Activated gamma-delta T cell (primary cell): ENCODE results near the gene THSD7B.

Experiments used
- DNase-seq: peaks from one replicate; lab custom pipeline; 2025; lab: John Stamatoyannopoulos, UW

THSD7B gene

GRCh38 chr2:137154946-137155345 is 389.6 kb downstream of the THSD7B start:
- DNase-seq: no peak

GRCh38 chr2:137155356-137156104 is 390.2 kb downstream of the THSD7B start:
- DNase-seq: no peak

- DNase-seq: no peak
Measured at GRCh38 chr2:137156221-137156844, 391.0 kb downstream of the THSD7B start.

GRCh38 chr2:137157851-137158250 is 392.5 kb downstream of the THSD7B start:
- DNase-seq: no peak

- DNase-seq: no peak
Measured at GRCh38 chr2:137161250-137161649, 395.9 kb downstream of the THSD7B start.

GRCh38 chr2:137165968-137166367 is 400.6 kb downstream of the THSD7B start:
- no peak for DNase-seq

GRCh38 chr2:137167651-137168050 is 402.3 kb downstream of the THSD7B start:
- DNase-seq: no peak

- DNase-seq: no peak
Measured at GRCh38 chr2:137168552-137168951, 403.2 kb downstream of the THSD7B start.

GRCh38 chr2:137172162-137172561 is 406.8 kb downstream of the THSD7B start:
- no peak for DNase-seq

- no peak for DNase-seq
Measured at GRCh38 chr2:137173463-137173862, 408.1 kb downstream of the THSD7B start.

GRCh38 chr2:137175246-137175645 is 409.9 kb downstream of the THSD7B start:
- DNase-seq: no peak

GRCh38 chr2:137178951-137179377 is 413.6 kb downstream of the THSD7B start:
- DNase-seq: no peak

- DNase-seq: no peak
Measured at GRCh38 chr2:137179542-137179941, 414.2 kb downstream of the THSD7B start.

- DNase-seq: no peak
Measured at GRCh38 chr2:137180012-137180411, 414.7 kb downstream of the THSD7B start.

- DNase-seq: no peak
Measured at GRCh38 chr2:137181370-137181769, 416.0 kb downstream of the THSD7B start.

- DNase-seq: no peak
Measured at GRCh38 chr2:137182071-137182470, 416.7 kb downstream of the THSD7B start.

GRCh38 chr2:137183206-137183898 is 418.0 kb downstream of the THSD7B start:
- DNase-seq: no peak

GRCh38 chr2:137185378-137186078 is 420.2 kb downstream of the THSD7B start:
- no peak for DNase-seq

GRCh38 chr2:137187216-137187615 is 421.9 kb downstream of the THSD7B start:
- DNase-seq: no peak

- DNase-seq: no peak
Measured at GRCh38 chr2:137190411-137191195, 425.3 kb downstream of the THSD7B start.
